ENCODE measurements around the gene TRRAP.

DNA sequence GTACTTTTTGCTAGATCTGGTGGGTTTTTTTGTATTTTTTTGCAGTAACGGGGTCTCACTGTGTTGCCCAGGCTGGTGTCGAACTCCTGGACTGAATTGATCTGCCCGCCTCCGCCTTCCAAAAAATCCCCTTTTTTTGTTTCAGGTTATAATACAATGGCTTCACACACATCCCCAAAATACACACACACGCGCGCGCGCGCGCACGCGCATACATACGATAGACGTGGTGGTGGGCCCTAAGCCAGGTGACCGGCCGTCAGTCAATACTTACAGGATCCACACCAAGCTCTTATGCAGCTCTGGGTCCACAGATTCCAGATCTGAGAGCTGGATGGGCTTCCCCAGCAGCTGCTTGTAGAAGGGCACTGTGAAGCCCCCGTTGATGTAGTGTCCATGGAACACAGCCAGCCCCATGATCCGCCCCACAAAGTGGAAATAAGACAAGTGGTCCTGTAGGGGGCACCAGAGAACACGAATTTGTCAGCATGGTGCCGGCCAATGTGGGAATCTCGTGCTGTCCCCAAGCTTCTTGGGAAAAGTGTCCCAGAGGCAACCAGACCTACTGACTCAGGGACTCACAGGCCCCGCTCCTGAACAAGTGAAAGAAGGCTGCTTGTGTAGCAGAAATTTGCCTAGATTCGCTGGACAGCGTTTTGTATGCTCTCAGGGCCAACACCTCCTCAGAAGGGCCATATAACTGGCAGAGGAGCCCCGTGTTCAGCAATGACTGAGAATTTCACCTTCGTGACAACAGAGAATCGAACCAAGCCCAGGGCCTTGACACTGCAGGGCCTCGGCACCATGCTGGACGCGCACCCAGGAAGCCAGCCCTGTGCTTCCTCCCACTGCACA lies 162.0 kb downstream of the TRRAP start:
- TF ChIP-seq, protein P1, sequence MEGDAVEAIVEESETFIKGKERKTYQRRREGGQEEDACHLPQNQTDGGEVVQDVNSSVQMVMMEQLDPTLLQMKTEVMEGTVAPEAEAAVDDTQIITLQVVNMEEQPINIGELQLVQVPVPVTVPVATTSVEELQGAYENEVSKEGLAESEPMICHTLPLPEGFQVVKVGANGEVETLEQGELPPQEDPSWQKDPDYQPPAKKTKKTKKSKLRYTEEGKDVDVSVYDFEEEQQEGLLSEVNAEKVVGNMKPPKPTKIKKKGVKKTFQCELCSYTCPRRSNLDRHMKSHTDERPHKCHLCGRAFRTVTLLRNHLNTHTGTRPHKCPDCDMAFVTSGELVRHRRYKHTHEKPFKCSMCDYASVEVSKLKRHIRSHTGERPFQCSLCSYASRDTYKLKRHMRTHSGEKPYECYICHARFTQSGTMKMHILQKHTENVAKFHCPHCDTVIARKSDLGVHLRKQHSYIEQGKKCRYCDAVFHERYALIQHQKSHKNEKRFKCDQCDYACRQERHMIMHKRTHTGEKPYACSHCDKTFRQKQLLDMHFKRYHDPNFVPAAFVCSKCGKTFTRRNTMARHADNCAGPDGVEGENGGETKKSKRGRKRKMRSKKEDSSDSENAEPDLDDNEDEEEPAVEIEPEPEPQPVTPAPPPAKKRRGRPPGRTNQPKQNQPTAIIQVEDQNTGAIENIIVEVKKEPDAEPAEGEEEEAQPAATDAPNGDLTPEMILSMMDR (IDR thresholded peaks at IDR 0.05; ENCODE audit: low read length): peak; percentile 64
- no peak for TF ChIP-seq EZH2phosphoT487 (IDR thresholded peaks at IDR 0.05; ENCODE audit: low read length)

Data from MM.1S (cell line).